BLaER1 (cell line): ENCODE data around the gene SFMBT2.

Source experiments
- H3K27ac ChIP-seq: shearing (Covaris generic); formaldehyde crosslinking; 2 replicates; pipeline ENCODE4 v1.8.1; 2022
- H3K27me3 ChIP-seq: shearing (Covaris generic); formaldehyde crosslinking; 2 replicates; pipeline ENCODE4 v1.8.1; 2022
- H3K36me3 ChIP-seq: shearing (Covaris generic); formaldehyde crosslinking; 2 replicates; pipeline ENCODE4 v1.8.1; 2022
- H3K4me1 ChIP-seq: shearing (Covaris generic); formaldehyde crosslinking; 2 replicates; pipeline ENCODE4 v1.8.1; 2022
- H3K4me2 ChIP-seq: shearing (Covaris generic); formaldehyde crosslinking; 2 replicates; pipeline ENCODE4 v1.8.1; 2022
- H3K4me3 ChIP-seq: shearing (Covaris generic); formaldehyde crosslinking; 2 replicates; pipeline ENCODE4 v1.8.1; 2022
- H3K9ac ChIP-seq: shearing (Covaris generic); formaldehyde crosslinking; 2 replicates; pipeline ENCODE4 v1.8.1; 2022
- H3K9me3 ChIP-seq: shearing (Covaris generic); formaldehyde crosslinking; 2 replicates; pipeline ENCODE4 v1.8.1; 2022
- H4K20me1 ChIP-seq: shearing (Covaris generic); formaldehyde crosslinking; 2 replicates; pipeline ENCODE4 v1.8.1; 2022
- Cebpa-rat ChIP-seq: shearing (Covaris generic); IDR thresholded peaks from 2 replicates; pipeline ENCODE4 v1.8.1; 2022

Gene SFMBT2

DNA sequence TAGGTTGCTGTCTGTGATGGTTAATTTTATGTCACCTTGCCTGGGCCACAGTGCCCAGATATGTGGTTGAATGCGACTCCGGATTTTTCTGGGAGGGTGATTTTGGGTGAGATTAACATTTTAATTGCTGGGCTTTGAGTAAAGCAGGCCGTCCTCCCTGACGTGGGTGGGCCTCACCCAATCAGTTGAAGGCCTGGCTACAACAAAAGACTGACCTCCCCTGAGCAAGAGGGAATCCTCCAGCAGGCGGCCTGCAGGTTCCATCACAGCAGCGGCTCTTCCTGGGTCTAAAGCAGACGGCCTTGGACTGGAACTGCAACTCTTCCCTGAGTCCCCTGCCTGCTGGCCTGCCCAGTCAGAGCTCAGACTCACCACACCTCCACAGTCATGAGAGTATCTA lies 114.2 kb downstream of the SFMBT2 start:
- Histone ChIP-seq H3K27ac (no peak overlapping the region), H3K9me3 (peaks cover 20% of the 10 kb centered on the region), H4K20me1 (peaks cover 95% of the 10 kb centered on the region), H3K36me3 (peaks cover 74% of the 10 kb centered on the region), H3K27me3 (no peaks in the 10 kb centered on the region), H3K4me1 (peaks cover 13% of the 10 kb centered on the region; the same call in 1 of the 2 replicates), H3K9ac (no peak overlapping the region), H3K4me2 (no peak overlapping the region), H3K4me3 (no peak overlapping the region)
- no peak for TF ChIP-seq Cebpa-rat

DNA sequence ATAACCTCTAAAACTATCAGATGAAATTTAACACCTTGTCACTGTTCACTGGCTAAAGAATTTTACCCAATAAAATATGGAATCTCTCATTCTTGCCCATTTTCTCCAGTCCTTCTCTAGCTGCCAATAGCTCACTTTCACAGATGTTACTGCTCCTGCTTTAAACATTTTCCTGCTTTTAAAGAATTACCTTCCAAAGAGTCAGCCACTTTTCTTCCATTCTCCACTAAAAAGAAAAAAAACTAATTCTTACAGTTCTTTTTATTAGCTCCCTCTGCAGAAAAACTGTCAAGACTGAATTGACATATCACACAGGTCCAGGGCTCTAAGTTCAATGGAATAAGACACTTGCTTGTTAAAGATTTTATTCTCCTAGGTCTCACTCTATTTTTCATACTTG lies 114.8 kb downstream of the SFMBT2 start:
- no peak for TF ChIP-seq Cebpa-rat
- H3K4me3 ChIP-seq: no peak overlapping the region
- H4K20me1 ChIP-seq: peaks cover 95% of the 10 kb centered on the region

DNA sequence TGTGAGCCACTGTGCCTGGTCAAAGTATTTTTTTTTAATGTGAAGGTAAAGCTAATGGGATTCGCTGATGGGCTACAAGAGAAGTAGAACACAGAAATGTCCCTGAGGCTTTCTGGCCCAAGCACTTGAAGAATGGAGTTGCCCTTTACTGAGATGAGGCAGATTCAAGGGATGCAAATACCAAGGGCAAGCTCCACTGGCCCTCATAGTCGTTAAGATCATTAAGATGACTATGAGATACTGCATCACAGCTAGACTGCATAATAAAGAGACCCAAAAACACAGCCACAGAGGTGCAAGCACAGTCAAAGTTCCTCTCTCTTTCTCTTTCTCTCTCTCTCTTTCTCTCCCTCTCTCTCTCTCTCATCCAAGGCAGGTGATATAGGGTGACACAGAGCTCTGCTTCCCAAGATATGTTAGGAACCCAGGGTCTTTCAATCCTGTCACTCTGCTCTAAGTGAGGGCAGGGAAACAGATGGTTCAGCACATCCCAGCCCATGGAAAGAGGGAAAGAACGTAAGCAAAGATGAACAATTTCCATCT lies 117.4 kb downstream of the SFMBT2 start:
- no peak for TF ChIP-seq Cebpa-rat
- H4K20me1 ChIP-seq: peaks cover 99% of the 10 kb centered on the region
- H3K9me3 ChIP-seq: peaks cover 14% of the 10 kb centered on the region
- no peak overlapping the region for H3K27ac ChIP-seq
- H3K4me3 ChIP-seq: no peak overlapping the region
- no peaks in the 10 kb centered on the region for H3K27me3 ChIP-seq
- H3K9ac ChIP-seq: no peak overlapping the region
- H3K4me2 ChIP-seq: no peak overlapping the region
- H3K36me3 ChIP-seq: peaks cover 78% of the 10 kb centered on the region
- peaks cover 20% of the 10 kb centered on the region for H3K4me1 ChIP-seq

More for the DNA sequence above, 114.8 kb downstream of the SFMBT2 start:
- Histone ChIP-seq H3K27me3 (no peaks in the 10 kb centered on the region), H3K36me3 (peaks cover 74% of the 10 kb centered on the region), H3K4me1 (peaks cover 13% of the 10 kb centered on the region; the same call in 1 of the 2 replicates), H3K9me3 (peaks cover 21% of the 10 kb centered on the region), H3K4me2 (no peak overlapping the region), H3K9ac (no peak overlapping the region), H3K27ac (no peak overlapping the region)

DNA sequence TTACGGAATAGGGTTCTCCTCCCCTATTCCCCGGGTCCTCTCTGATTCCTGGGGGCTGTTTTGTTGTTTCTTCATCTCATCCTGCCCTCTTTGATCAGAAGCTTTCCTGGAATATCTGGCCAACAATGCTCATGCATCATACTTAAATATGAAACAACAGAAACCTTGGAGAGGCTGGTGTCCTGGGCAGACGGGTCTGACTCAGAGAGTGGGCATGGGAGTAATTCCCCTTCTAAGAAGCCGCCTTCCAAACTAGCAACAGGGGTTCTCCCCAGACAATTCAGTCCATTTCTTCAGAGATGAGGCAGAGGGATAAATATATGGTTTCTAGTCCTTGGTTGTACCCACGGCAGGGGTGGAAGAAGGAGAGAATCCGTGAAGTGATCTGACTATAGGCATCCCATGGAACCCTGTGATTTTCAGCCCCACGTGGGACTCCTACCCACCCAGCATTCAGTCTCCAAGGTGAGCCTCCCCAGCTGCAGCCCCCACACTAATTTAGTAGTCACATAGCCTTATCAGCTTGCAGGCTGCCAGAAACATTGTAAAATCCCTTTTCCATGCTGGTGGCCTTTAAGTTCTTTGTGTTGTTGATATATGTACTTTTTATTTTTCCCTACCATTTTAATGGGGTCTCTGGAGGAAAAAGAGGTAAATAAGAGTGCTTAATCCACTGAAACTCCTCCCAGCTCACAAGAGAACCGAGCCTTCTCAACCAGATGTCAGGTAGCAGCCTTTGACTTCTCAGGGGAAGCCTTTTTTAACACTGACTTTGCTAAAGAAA lies 119.2 kb downstream of the SFMBT2 start:
- Histone ChIP-seq H4K20me1 (peaks cover 99% of the 10 kb centered on the region), H3K9ac (no peak overlapping the region), H3K4me3 (no peak overlapping the region), H3K27me3 (no peaks in the 10 kb centered on the region), H3K36me3 (peaks cover 74% of the 10 kb centered on the region), H3K9me3 (peaks cover 16% of the 10 kb centered on the region), H3K4me1 (peaks cover 13% of the 10 kb centered on the region), H3K27ac (peak overlapping the region; percentile 5; the same call in 1 of the 2 replicates), H3K4me2 (no peak overlapping the region)
- TF ChIP-seq Cebpa-rat: no peak

DNA sequence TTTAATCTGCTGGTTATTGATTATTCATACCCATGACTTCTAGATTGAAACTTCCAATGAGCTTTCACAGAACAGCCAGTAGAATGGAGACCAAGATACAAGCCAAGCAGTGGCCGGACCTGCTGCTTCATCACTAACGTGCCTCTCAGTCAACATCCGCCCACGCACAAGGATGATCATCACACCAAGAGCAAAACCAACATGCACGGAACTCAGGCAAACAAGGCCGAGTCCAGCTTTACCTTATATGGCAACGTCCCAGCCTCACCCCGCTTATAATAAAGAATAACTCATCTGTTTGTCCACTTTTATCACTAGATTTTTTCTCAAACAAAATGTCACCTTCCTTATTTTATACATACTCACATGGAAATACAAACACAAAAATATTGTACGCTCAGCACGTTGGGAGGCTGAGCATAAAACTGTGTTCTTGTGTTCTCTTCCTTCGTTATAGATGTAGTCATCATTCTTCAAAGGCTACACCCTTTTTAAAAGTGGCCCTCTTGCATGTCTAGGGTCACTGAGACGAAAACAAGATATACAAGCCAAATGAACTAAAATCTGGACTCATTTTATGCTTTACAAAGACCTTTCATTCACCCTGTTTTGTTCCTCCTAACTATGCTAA lies 122.7 kb downstream of the SFMBT2 start:
- no peak overlapping the region for H3K4me3 ChIP-seq
- H4K20me1 ChIP-seq: peaks cover 75% of the 10 kb centered on the region
- no peak overlapping the region for H3K9ac ChIP-seq
- H3K9me3 ChIP-seq: peaks cover 16% of the 10 kb centered on the region
- H3K4me2 ChIP-seq: no peak overlapping the region
- no peak for TF ChIP-seq Cebpa-rat
- H3K4me1 ChIP-seq: peaks cover 7% of the 10 kb centered on the region; the same call in 1 of the 2 replicates
- no peak overlapping the region for H3K27ac ChIP-seq
- H3K36me3 ChIP-seq: peaks cover 89% of the 10 kb centered on the region
- no peaks in the 10 kb centered on the region for H3K27me3 ChIP-seq

DNA sequence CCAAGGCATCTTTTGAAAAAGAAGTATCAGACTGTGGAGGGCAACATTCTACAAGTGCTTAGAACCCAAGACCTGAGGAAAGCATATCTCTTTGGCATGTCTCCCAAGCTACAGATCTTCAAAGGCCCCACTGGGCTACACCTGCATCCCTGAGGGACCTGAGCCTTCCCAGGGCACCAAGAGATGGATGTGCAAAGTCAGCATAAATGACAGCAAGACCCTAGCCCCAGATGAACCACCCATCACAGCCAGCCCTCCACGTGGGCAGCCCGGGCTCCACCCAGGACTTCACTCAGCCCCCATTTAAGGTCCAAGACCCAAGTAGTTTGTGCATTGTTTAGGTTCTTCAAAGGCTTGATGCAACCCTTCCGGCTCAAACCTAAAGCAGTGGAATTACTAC lies 123.5 kb downstream of the SFMBT2 start:
- Histone ChIP-seq H3K4me1 (peaks cover 7% of the 10 kb centered on the region; the same call in 1 of the 2 replicates), H4K20me1 (peaks cover 67% of the 10 kb centered on the region), H3K36me3 (peaks cover 89% of the 10 kb centered on the region), H3K27ac (no peak overlapping the region), H3K9me3 (peaks cover 16% of the 10 kb centered on the region), H3K9ac (no peak overlapping the region), H3K4me3 (no peak overlapping the region), H3K4me2 (no peak overlapping the region), H3K27me3 (no peaks in the 10 kb centered on the region)
- TF ChIP-seq Cebpa-rat: no peak

DNA sequence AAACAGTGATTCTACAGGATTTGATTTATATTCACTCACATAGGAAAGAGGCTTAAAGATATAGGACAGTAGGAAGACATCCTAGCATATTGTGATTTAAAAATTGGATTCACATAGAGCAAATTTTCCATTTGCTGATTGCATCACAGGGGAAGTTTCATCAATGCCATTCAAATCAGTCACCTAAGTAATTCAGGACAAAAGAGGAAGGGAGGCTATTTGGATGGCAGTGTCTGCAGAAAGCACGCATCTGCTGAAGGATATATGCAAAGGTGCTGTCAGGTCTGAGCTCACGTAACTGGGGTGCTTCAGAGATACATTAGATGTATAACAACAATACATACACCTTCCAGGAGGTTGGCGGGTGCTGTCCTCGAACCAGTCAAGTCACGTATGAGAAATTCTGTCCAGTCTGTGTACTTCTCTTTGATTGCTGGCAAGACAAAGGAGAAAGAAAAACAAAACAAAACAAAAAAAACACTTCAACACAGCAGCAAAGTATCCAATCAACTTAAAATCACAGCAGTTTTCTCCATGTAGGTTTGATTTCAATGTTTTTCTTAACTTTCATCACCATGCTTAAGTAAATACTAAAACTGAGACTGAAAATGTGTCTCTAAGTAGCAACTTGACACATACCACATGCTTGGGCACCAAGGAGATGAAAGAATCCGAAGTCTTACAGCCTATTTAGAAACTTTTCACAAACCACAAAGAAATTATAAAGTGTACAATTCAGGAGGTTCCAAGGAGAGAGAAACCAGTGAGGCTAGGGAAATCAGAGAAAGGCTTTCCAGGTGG lies 125.1 kb downstream of the SFMBT2 start:
- Histone ChIP-seq H3K4me2 (no peak overlapping the region), H4K20me1 (peaks cover 52% of the 10 kb centered on the region), H3K4me3 (no peak overlapping the region), H3K36me3 (peaks cover 90% of the 10 kb centered on the region), H3K27ac (no peak overlapping the region), H3K9ac (no peak overlapping the region), H3K9me3 (peaks cover 10% of the 10 kb centered on the region), H3K4me1 (peaks cover 22% of the 10 kb centered on the region), H3K27me3 (no peaks in the 10 kb centered on the region)
- no peak for TF ChIP-seq Cebpa-rat

DNA sequence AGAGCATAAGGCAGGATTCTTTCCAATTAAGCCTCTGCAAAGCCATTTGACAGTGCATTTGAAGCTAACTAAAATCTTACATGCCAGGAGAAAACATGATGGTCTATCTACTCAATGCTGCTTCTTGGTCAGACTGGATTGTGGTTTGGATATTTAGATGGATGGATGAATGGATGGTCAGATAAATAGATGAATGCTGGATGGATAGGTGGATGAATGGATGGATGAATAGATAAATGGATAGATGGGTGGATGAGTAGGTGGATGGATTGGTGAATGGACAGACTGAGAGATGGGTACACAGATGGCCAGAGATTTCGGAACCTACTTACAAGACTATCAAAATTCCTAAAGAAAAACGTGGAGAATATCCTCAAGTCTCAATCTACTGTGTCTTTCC lies 127.6 kb downstream of the SFMBT2 start:
- Histone ChIP-seq H3K4me2 (no peak overlapping the region), H3K9ac (no peak overlapping the region), H3K27me3 (no peaks in the 10 kb centered on the region), H3K4me1 (peaks cover 38% of the 10 kb centered on the region), H3K9me3 (peaks cover 10% of the 10 kb centered on the region), H3K4me3 (no peak overlapping the region), H4K20me1 (peaks cover 33% of the 10 kb centered on the region), H3K27ac (no peak overlapping the region), H3K36me3 (peaks cover 90% of the 10 kb centered on the region)
- TF ChIP-seq Cebpa-rat: no peak

DNA sequence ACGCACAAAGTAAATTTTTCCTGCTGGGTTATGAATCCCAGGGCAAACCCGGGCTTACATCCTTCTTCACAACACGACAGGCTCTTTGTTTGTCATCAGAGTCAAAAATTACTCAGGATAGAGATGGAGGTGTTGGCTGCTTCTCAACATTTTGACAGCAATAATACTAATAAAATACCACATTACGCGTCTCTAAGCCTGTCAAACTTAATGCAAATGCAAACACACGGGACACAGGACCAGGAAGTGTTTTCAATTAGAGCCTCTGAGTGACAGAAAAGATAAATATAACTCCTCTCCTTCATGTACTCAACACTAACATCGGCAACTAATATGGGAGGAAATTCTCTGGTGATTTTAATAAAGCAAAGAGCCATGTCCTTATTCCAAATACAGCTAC lies 128.4 kb downstream of the SFMBT2 start:
- Histone ChIP-seq H3K9me3 (peaks cover 9% of the 10 kb centered on the region), H3K4me3 (no peak overlapping the region), H3K27me3 (no peaks in the 10 kb centered on the region), H3K9ac (no peak overlapping the region), H4K20me1 (peaks cover 25% of the 10 kb centered on the region), H3K4me1 (peaks cover 45% of the 10 kb centered on the region), H3K27ac (no peak overlapping the region), H3K4me2 (no peak overlapping the region), H3K36me3 (peaks cover 92% of the 10 kb centered on the region)
- TF ChIP-seq Cebpa-rat: no peak
